K562 (cell line): ENCODE measurements around the gene SEC61A1. TPM values are rescaled to one million over a fixed set of nuclear protein-coding genes. Genes with fewer than 3 reads are reported as not detected.

Source experiments
- CBX5 ChIP-seq: IDR thresholded peaks from 2 replicates; pipeline ENCODE4 v1.6.1; 2014; ENCODE audit warnings: low read depth, borderline replicate concordance
- CCAR2 ChIP-seq: fragments of 200-400 bp; formaldehyde crosslinking; IDR thresholded peaks from 2 replicates; pipeline ENCODE4 v1.6.1; 2017; ENCODE audit warnings: mild to moderate bottlenecking, low read depth, low read length
- KDM4B ChIP-seq, 2 experiments: fragments of 450-650 bp in 1 of 2; sonication (generic) in 1 of 2; IDR thresholded peaks; 2 replicates each; pipeline ENCODE4 v1.6.1; 2016 to 2017; ENCODE audit warnings: borderline replicate concordance in 2 of 2, antibody characterized with exemption in 1 of 2, low read depth in 1 of 2, mild to moderate bottlenecking in 1 of 2
- MEIS2 ChIP-seq: fragments of 450-650 bp; IDR thresholded peaks from 2 replicates; pipeline ENCODE4 v1.6.1; 2014; ENCODE audit warnings: mild to moderate bottlenecking; ENCODE audit not compliant: partially characterized antibody
- NFIC ChIP-seq: fragments of 450-650 bp; IDR thresholded peaks from 2 replicates; pipeline ENCODE4 v1.6.1; 2017; ENCODE audit warnings: mild to moderate bottlenecking, inconsistent platforms
- PRPF4 ChIP-seq: fragments of 200-400 bp; formaldehyde crosslinking; IDR thresholded peaks from one replicate; pipeline ENCODE4 v1.6.1; 2017; ENCODE audit warnings: low read length, low read depth, mild to moderate bottlenecking; ENCODE audit not compliant: insufficient read depth, poor library complexity, severe bottlenecking
- TBL1XR1 ChIP-seq, 2 experiments: IDR thresholded peaks; 2 replicates each; pipeline ENCODE4 v1.6.1; 2012; ENCODE audit warnings: improper control_type of control experiment in 2 of 2, low read length in 2 of 2, mild to moderate bottlenecking in 1 of 2
- TFE3 ChIP-seq: fragments of 450-650 bp; formaldehyde crosslinking; IDR thresholded peaks from 2 replicates; pipeline ENCODE4 v1.4.0; 2020; ENCODE audit warnings: mild to moderate bottlenecking, mixed read lengths
- THRB ChIP-seq: fragments of 450-650 bp; formaldehyde crosslinking; conservative IDR thresholded peaks from 2 replicates; pipeline ENCODE4 v1.4.0; 2022; ENCODE audit warnings: mild to moderate bottlenecking, missing genetic modification characterization
- ZBTB5 ChIP-seq: fragments of 450-650 bp; IDR thresholded peaks from 2 replicates; pipeline ENCODE4 v1.6.1; 2017; ENCODE audit warnings: antibody characterized with exemption
- ZNF318 ChIP-seq, 2 experiments: fragments of 450-650 bp; IDR thresholded peaks; 2 replicates each; pipeline ENCODE4 v1.6.1; 2016; ENCODE audit warnings: mild to moderate bottlenecking in 2 of 2, borderline replicate concordance in 1 of 2, low read depth in 1 of 2, moderate library complexity in 1 of 2
- ZNF707 ChIP-seq: fragments of 250-450 bp; sonication (Bioruptor Pico); conservative IDR thresholded peaks from 2 replicates; pipeline ENCODE4 v1.8.0; 2022; ENCODE audit warnings: inconsistent platforms, mild to moderate bottlenecking, moderate library complexity
- polyA plus RNA-seq, 8 experiments: library from polyadenylated mRNA; depleted of rRNA in 4 of 8; stranded (reverse) in 5 of 8; unstranded in 3 of 8; fragments of >200 nt; fragmentation: Nextera tagmentation in 2 of 8; fragmentation: Illumina TruSeq in 1 of 8; extraction: Ambion mirVana in 2 of 8; extraction: Trizol in 1 of 8; gene quantifications; 2 replicates each; pipeline versions ENCODE4 v1.2.1 to v1.2.3, GENCODE V29; 2011 to 2014; ENCODE audit warnings: inconsistent platforms in 1 of 8, missing spikeins in 1 of 8
- total RNA-seq, 7 experiments: library from RNA; depleted of rRNA in 6 of 7; stranded (reverse); fragments of >200 nt in 6 of 7; fragmentation: Illumina TruSeq in 2 of 7; extraction: Trizol in 2 of 7; gene quantifications; 2 replicates each; pipeline versions ENCODE4 v1.2.1 to v1.2.3, GENCODE V29; 2011 to 2021; ENCODE audit warnings: low replicate concordance in 1 of 7

Gene SEC61A1
- total and polyA plus RNA-seq, 9 of the 15 experiments (the other 6 are each of a cell fraction or from before 2014, with no cell fraction given), result 1.9 to 140 (median 79.1) TPM

GRCh38 chr3:128075522-128076482 is 23.6 kb downstream of the SEC61A1 start (continued):
- TF ChIP-seq THRB (CRISPR knock-in tag), result no peak
- TF ChIP-seq MEIS2, result no peak
- TF ChIP-seq ZNF707 (CRISPR knock-in tag), result no peak
- TF ChIP-seq PRPF4, result no peak
- no peak for TF ChIP-seq KDM4B (IDR thresholded peaks at IDR 0.05; ENCODE audit: borderline replicate concordance in 2 of 2, low read depth in 1 of 2)
- no peak for TF ChIP-seq TBL1XR1 (IDR thresholded peaks at IDR 0.05; ENCODE audit: low read length in 2 of 2)
- no peak for TF ChIP-seq CCAR2
- no peak for TF ChIP-seq CBX5
- no peak for TF ChIP-seq TFE3
- TF ChIP-seq ZBTB5, result no peak
- no peak; the same call in 1 of the 2 replicates for TF ChIP-seq NFIC
- TF ChIP-seq ZNF318 (IDR thresholded peaks at IDR 0.05; ENCODE audit: borderline replicate concordance in 1 of 2, low read depth in 1 of 2), result no peak
